HepG2 (cell line): ENCODE results near the gene NUP107. TPM values are rescaled to one million over a fixed set of nuclear protein-coding genes. Genes with fewer than 3 reads are reported as not detected.

Source experiments
- ATAC-seq: fragments of 200-7000 bp; cut with Tn5 transposase; 3 replicates; pipeline ENCODE4 v1.9.1; 2020; ENCODE audit warnings: mild to moderate bottlenecking, moderate library complexity
- BruUV-seq: library from RNA; stranded (reverse); fragments of 400-500 nt; replicated peaks from 2 replicates; lab custom pipeline; 2021; lab: Mats Ljungman, UMichigan
- CTCF ChIA-PET: fragments of 300-600 bp; formaldehyde crosslinking; extraction: SDS; loops from one replicate; lab custom pipeline; 2021; ENCODE audit warnings: low total read pairs, inconsistent platforms, low intra/inter-chr PET ratio; lab: Yijun Ruan, JAX
- POLR2A ChIA-PET: fragments of 350-600 bp; sonication (Branson Sonifier 250); formaldehyde crosslinking; loops from one replicate; lab custom pipeline; 2020; ENCODE audit warnings: antibody characterized with exemption, inconsistent platforms; lab: Yijun Ruan, JAX
- DNase-seq: peaks from one replicate; pipeline ENCODE4 v3.0.0-alpha.2; 2015; ENCODE audit warnings: low spot score
- FAIRE-seq: peaks from 3 replicates; lab custom pipeline; 2011; peaks lifted over from hg19 to GRCh38; lab: Jason Lieb, UNC
- H2AFZ ChIP-seq: one replicate; pipeline ENCODE4 v1.6.1; 2011; ENCODE audit warnings: low read length, inconsistent platforms
- H3K27ac ChIP-seq: fragments of 300-600 bp; 3 replicates; pipeline ENCODE4 v1.8.0; 2011; ENCODE audit warnings: mixed run types, mild to moderate bottlenecking, mixed read lengths, low read length, inconsistent platforms; ENCODE audit not compliant: insufficient read depth; ENCODE audit errors: extremely low read length
- H3K27me3 ChIP-seq, 2 experiments: fragments of 200-600 bp in 1 of 2; 2 replicates in 1 of 2; 3 replicates in 1 of 2; pipeline versions ENCODE4 v1.6.0 to v1.8.0; 2011; ENCODE audit warnings: low read length in 2 of 2, mild to moderate bottlenecking in 2 of 2, moderate library complexity in 2 of 2, inconsistent platforms in 1 of 2; ENCODE audit not compliant: insufficient read depth in 2 of 2, control insufficient read depth in 1 of 2
- H3K36me3 ChIP-seq, 2 experiments: fragments of 200-600 bp in 1 of 2; replicated peaks in 1 of 2; 2 replicates in 1 of 2; 3 replicates in 1 of 2; pipeline versions ENCODE4 v1.5.1 to v1.8.0; 2011; ENCODE audit warnings: low read length in 2 of 2, inconsistent platforms in 1 of 2; ENCODE audit not compliant: insufficient read depth in 2 of 2, control insufficient read depth in 1 of 2
- H3K4me1 ChIP-seq: 2 replicates; pipeline ENCODE4 v1.5.1; 2012; ENCODE audit warnings: low read length, inconsistent platforms; ENCODE audit not compliant: insufficient read depth
- H3K4me2 ChIP-seq: 2 replicates; pipeline ENCODE4 v1.6.0; 2011; ENCODE audit warnings: low read depth, low read length, inconsistent platforms
- H3K4me3 ChIP-seq, 3 experiments: fragments of 200-600 bp in 1 of 3; sonication (generic), shearing (Covaris generic) in 1 of 3; replicated peaks in 1 of 3; 2 replicates each; pipeline ENCODE4 v1.5.1; 2011 to 2016; ENCODE audit warnings: low read length in 3 of 3, inconsistent platforms in 2 of 3, low read depth in 2 of 3, mild to moderate bottlenecking in 2 of 3, control low read depth in 1 of 3, mixed read lengths in 1 of 3; ENCODE audit not compliant: insufficient read depth in 1 of 3
- H3K79me2 ChIP-seq: one replicate; pipeline ENCODE4 v1.6.1; 2011; ENCODE audit warnings: low read length, inconsistent platforms; ENCODE audit not compliant: insufficient read depth
- H3K9ac ChIP-seq: 2 replicates; pipeline ENCODE4 v1.6.0; 2011; ENCODE audit warnings: mild to moderate bottlenecking, low read depth, low read length, inconsistent platforms; ENCODE audit not compliant: insufficient read depth
- H3K9me3 ChIP-seq: 2 replicates; pipeline ENCODE4 v1.5.1; 2012; ENCODE audit warnings: mild to moderate bottlenecking, low read length
- H4K20me1 ChIP-seq: 2 replicates; pipeline ENCODE4 v1.6.0; 2011; ENCODE audit warnings: inconsistent platforms, mild to moderate bottlenecking, low read length, moderate library complexity; ENCODE audit not compliant: insufficient read depth
- FIP1L1 ChIP-seq: fragments of 200-400 bp; formaldehyde crosslinking; IDR thresholded peaks from 2 replicates; pipeline ENCODE4 v1.6.1; 2018; ENCODE audit warnings: low read depth, mild to moderate bottlenecking, low read length, moderate library complexity, borderline replicate concordance; ENCODE audit not compliant: insufficient read depth
- FOXM1 ChIP-seq: sonication (generic); formaldehyde crosslinking; IDR thresholded peaks from 2 replicates; pipeline ENCODE4 v1.5.0; 2020; ENCODE audit warnings: missing genetic modification reagents
- NFYB ChIP-seq: sonication (generic); formaldehyde crosslinking; IDR thresholded peaks from 2 replicates; pipeline ENCODE4 v1.4.0; 2020; ENCODE audit warnings: missing genetic modification reagents
- NFYC ChIP-seq: IDR thresholded peaks from 2 replicates; pipeline ENCODE4 v1.6.1; 2016; ENCODE audit warnings: missing genetic modification reagents, missing compliant biosample characterization
- RAD21 ChIP-seq: fragments of 450-650 bp; formaldehyde crosslinking; IDR thresholded peaks from 2 replicates; pipeline ENCODE4 v1.5.0; 2020; ENCODE audit warnings: mild to moderate bottlenecking
- STAT6 ChIP-seq: sonication (generic); formaldehyde crosslinking; IDR thresholded peaks from 2 replicates; pipeline ENCODE4 v1.4.0; 2020; ENCODE audit warnings: missing genetic modification reagents, mild to moderate bottlenecking, borderline replicate concordance
- TBX3 ChIP-seq: fragments of 450-650 bp; IDR thresholded peaks from 2 replicates; pipeline ENCODE4 v1.6.1; 2017; ENCODE audit warnings: antibody characterized with exemption, mild to moderate bottlenecking, inconsistent platforms, borderline replicate concordance
- ZC3H13 ChIP-seq: sonication (generic); formaldehyde crosslinking; IDR thresholded peaks from 2 replicates; pipeline ENCODE4 v1.8.1; 2023; ENCODE audit warnings: mild to moderate bottlenecking, missing genetic modification reagents, moderate library complexity
- ZNF496 ChIP-seq: sonication (generic); formaldehyde crosslinking; IDR thresholded peaks from 2 replicates; pipeline ENCODE4 v1.8.1; 2023; ENCODE audit warnings: mild to moderate bottlenecking, moderate library complexity, missing genetic modification reagents; ENCODE audit not compliant: insufficient replicate concordance
- ZNF563 ChIP-seq: sonication (generic); formaldehyde crosslinking; IDR thresholded peaks from 2 replicates; pipeline ENCODE4 v1.8.0; 2022; ENCODE audit warnings: mild to moderate bottlenecking, moderate library complexity, missing genetic modification reagents
- ZNF644 ChIP-seq: IDR thresholded peaks from 2 replicates; pipeline ENCODE4 v1.6.1; 2016; ENCODE audit warnings: low read depth
- ZNF7 ChIP-seq: IDR thresholded peaks from 2 replicates; pipeline ENCODE4 v1.6.1; 2016; ENCODE audit warnings: missing biosample characterization, missing genetic modification reagents
- ZNF770 ChIP-seq: sonication (generic); formaldehyde crosslinking; IDR thresholded peaks from 2 replicates; pipeline ENCODE4 v1.5.0; 2020; ENCODE audit warnings: mild to moderate bottlenecking, missing genetic modification reagents
- WGBS: methylation state at CpG from one replicate; pipeline ENCODE4 v1.1.6; 2017; ENCODE audit warnings: low lambda C conversion rate; 5-methylcytosine and 5-hydroxymethylcytosine counted together
- in situ Hi-C: cut with HindIII; loops from 2 replicates; pipeline ENCODE4 v1.10.0; 2017; ENCODE audit warnings: low pct_unique_long_range_greater_than_20kb; ENCODE audit not compliant: extremely low pct_ligation_motif_present
- intact Hi-C: fragments of 100-400 bp; cut with micrococcal nuclease; formaldehyde crosslinking; loops from one replicate; pipeline ENCODE4 v1.10.0; 2022; ENCODE audit not compliant: unreplicated experiment
- polyA plus RNA-seq, 8 experiments: library from polyadenylated mRNA; depleted of rRNA in 3 of 8; stranded (reverse) in 7 of 8; unstranded in 1 of 8; fragments of >200 nt; fragmentation: Illumina TruSeq in 4 of 8; extraction: Trizol in 4 of 8; gene quantifications; 2 replicates each; pipeline versions ENCODE4 v1.2.1 to v1.2.3, GENCODE V29; 2011 to 2016; ENCODE audit warnings: low read depth in 4 of 8, missing spikeins in 1 of 8, mixed read lengths in 1 of 8; ENCODE audit not compliant: insufficient read depth in 1 of 8
- total RNA-seq, 5 experiments: library from RNA; depleted of rRNA; stranded (reverse); fragments of >200 nt; fragmentation: Illumina TruSeq; extraction: Trizol; gene quantifications; 2 replicates each; pipeline ENCODE4 v1.2.3, GENCODE V29; 2016; ENCODE audit warnings: low read depth in 1 of 5

The NUP107 gene
- total and polyA plus RNA-seq, 2 of the 13 experiments (the other 11 are each of a cell fraction or from before 2014, with no cell fraction given): 54.7 to 100 TPM

GRCh38 chr12:68791897-68792481 is 105.2 kb downstream of the NUP107 start:
- H3K27ac ChIP-seq: no peak overlapping the region
- H3K4me1 ChIP-seq: peaks cover 57% of the 10 kb centered on the region
- no peak overlapping the region for H2AFZ ChIP-seq
- no peaks in the 10 kb centered on the region for H4K20me1 ChIP-seq
- no peaks in the 10 kb centered on the region for H3K36me3 ChIP-seq
- ATAC-seq (no peak), FAIRE-seq (no peak), DNase-seq (no peak)
- intact Hi-C loops (no loop called here), in situ Hi-C loops (no loop called here)
- no peaks in the 10 kb centered on the region for H3K9me3 ChIP-seq
- peak; percentile 88 for TF ChIP-seq ZNF770 (CRISPR knock-in tag)
- no peak for TF ChIP-seq ZNF496 (CRISPR knock-in tag)
- H3K79me2 ChIP-seq: peaks cover 5% of the 10 kb centered on the region
- BruUV-seq: no TSS peak
- 98% methylated on average over 2 of the region's 2 CpGs for WGBS
- POLR2A ChIA-PET: no interaction called here
- H3K27me3 ChIP-seq: no peaks in the 10 kb centered on the region
- H3K4me3 ChIP-seq: no peak overlapping the region
- CTCF ChIA-PET: no interaction called here
- H3K9ac ChIP-seq: no peak overlapping the region
- H3K4me2 ChIP-seq: no peak overlapping the region

- ChIA-PET POLR2A (interaction anchor here (0.6 to 2.4 kb wide), 4 partner anchors 9 to 182 kb away, joined by 3 to 26 read pairs (median 4); partner anchors contain the start of genes MDM2 and RAP1B), CTCF (no interaction called here)
- DNase-seq (peak; percentile 70), FAIRE-seq (peak; percentile 44), ATAC-seq (peak; percentile 69)
- Histone ChIP-seq H3K4me2 (no peak overlapping the region), H3K4me3 (no peak overlapping the region), H3K79me2 (peaks cover 5% of the 10 kb centered on the region), H3K9ac (no peak overlapping the region), H3K9me3 (no peaks in the 10 kb centered on the region), H3K27ac (no peak overlapping the region), H4K20me1 (no peaks in the 10 kb centered on the region), H2AFZ (no peak overlapping the region), H3K27me3 (no peaks in the 10 kb centered on the region), H3K4me1 (peaks cover 50% of the 10 kb centered on the region), H3K36me3 (no peaks in the 10 kb centered on the region)
- BruUV-seq: no TSS peak
- intact Hi-C loops: no loop called here
- no peak for TF ChIP-seq RAD21
- TF ChIP-seq ZNF7 (CRISPR knock-in tag): no peak
- no peak for TF ChIP-seq FIP1L1
- no peak for TF ChIP-seq STAT6 (CRISPR knock-in tag)
- no peak for TF ChIP-seq ZNF563 (CRISPR knock-in tag)
- TF ChIP-seq NFYB (CRISPR knock-in tag): peak; percentile 77
- no peak for TF ChIP-seq ZC3H13 (CRISPR knock-in tag)
- TF ChIP-seq TBX3: no peak
- peak; percentile 87 for TF ChIP-seq NFYC (CRISPR knock-in tag)
- 0 out of 2 replicates have a peak, but pooled peaks have one; percentile 32 for TF ChIP-seq ZNF644 (CRISPR knock-in tag)
- no peak for TF ChIP-seq FOXM1 (CRISPR knock-in tag)
- in situ Hi-C loops: no loop called here
- 77% methylated on average over 2 of the region's 2 CpGs for WGBS
These were observed 106.2 kb downstream of the NUP107 start for GRCh38 chr12:68792952-68793351.
